GM19463 (cell line): ENCODE data around the gene CSNK2A1.
A peak's percentile ranks its signal among the peaks of the same experiment; 100 is the strongest.

Experiments used
- ATAC-seq: cut with Tn5 transposase; IDR thresholded peaks from one replicate; pipeline ENCODE4 v1.9.1; 2021; ENCODE audit warnings: mild to moderate bottlenecking, moderate library complexity; ENCODE audit not compliant: unreplicated experiment

Gene CSNK2A1

GRCh38 chr20:433300-433975 lies 110.2 kb downstream of the CSNK2A1 start:
- peak; percentile 90 for ATAC-seq

- ATAC-seq, result no peak
Observed at GRCh38 chr20:432677-433299, 110.8 kb downstream of the CSNK2A1 start.

GRCh38 chr20:432208-432607 lies 111.4 kb downstream of the CSNK2A1 start:
- ATAC-seq, result no peak

GRCh38 chr20:431012-431904 lies 112.3 kb downstream of the CSNK2A1 start:
- ATAC-seq, result no peak

- no peak for ATAC-seq
Observed at GRCh38 chr20:430091-430999, 113.2 kb downstream of the CSNK2A1 start.

- no peak for ATAC-seq
Observed at GRCh38 chr20:428658-429200, 114.9 kb downstream of the CSNK2A1 start.

GRCh38 chr20:427849-428657 lies 115.5 kb downstream of the CSNK2A1 start:
- no peak for ATAC-seq

GRCh38 chr20:427401-427800 lies 116.2 kb downstream of the CSNK2A1 start:
- ATAC-seq, result no peak

GRCh38 chr20:426566-426965 lies 117.0 kb downstream of the CSNK2A1 start:
- ATAC-seq, result no peak
